NB4 (cell line): ENCODE data around the gene OPRM1.
"Not testable (repeated sequence)": the region's sequence is repeated elsewhere in the genome, so short reads cannot be mapped to it uniquely, and the experiment has no call there.

Experiments used
- MYC ChIP-seq: IDR thresholded peaks from 2 replicates; pipeline ENCODE4 v1.6.1; 2011; ENCODE audit warnings: low read depth, low read length
- POLR2A ChIP-seq: IDR thresholded peaks from 2 replicates; pipeline ENCODE4 v1.6.1; 2011; ENCODE audit warnings: mild to moderate bottlenecking; ENCODE audit not compliant: insufficient read length; ENCODE audit errors: extremely low read depth
- TF ChIP-seq, protein P1 (sequence below): IDR thresholded peaks from one replicate; pipeline ENCODE4 v1.5.1; 2012; ENCODE audit warnings: low read depth, low read length
- TF ChIP-seq, protein P2 (sequence below): IDR thresholded peaks from 2 replicates; pipeline ENCODE4 v1.6.1; 2011; ENCODE audit warnings: low read depth, low read length

DNA sequence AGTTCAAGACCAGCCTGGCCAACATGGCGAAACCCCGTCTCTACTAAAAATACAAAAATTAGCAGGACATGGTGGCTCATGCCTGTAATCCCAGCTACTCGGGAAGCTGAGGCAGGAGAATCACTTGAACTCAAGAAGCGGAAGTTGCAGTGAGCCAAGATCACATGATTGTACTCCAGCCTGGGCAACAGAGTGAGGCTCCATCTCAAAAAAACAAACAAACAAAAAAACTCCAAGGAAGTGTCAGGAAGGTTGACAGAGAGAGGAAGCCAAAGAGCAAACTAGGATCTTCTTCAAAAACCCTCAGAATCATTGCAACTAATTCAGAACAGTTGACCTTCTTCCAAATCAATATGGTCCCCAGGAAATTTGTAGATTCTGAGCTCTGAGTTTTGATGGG, 162.6 kb downstream of the OPRM1 start:
- TF ChIP-seq, protein P1, sequence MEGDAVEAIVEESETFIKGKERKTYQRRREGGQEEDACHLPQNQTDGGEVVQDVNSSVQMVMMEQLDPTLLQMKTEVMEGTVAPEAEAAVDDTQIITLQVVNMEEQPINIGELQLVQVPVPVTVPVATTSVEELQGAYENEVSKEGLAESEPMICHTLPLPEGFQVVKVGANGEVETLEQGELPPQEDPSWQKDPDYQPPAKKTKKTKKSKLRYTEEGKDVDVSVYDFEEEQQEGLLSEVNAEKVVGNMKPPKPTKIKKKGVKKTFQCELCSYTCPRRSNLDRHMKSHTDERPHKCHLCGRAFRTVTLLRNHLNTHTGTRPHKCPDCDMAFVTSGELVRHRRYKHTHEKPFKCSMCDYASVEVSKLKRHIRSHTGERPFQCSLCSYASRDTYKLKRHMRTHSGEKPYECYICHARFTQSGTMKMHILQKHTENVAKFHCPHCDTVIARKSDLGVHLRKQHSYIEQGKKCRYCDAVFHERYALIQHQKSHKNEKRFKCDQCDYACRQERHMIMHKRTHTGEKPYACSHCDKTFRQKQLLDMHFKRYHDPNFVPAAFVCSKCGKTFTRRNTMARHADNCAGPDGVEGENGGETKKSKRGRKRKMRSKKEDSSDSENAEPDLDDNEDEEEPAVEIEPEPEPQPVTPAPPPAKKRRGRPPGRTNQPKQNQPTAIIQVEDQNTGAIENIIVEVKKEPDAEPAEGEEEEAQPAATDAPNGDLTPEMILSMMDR = not testable (repeated sequence)
- TF ChIP-seq, protein P2, sequence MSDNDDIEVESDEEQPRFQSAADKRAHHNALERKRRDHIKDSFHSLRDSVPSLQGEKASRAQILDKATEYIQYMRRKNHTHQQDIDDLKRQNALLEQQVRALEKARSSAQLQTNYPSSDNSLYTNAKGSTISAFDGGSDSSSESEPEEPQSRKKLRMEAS = not testable (repeated sequence)
- TF ChIP-seq POLR2A, MYC: not testable (repeated sequence)
